GM12878 (cell line): ENCODE results near the gene GDI2. TPM values are rescaled to one million over a fixed set of nuclear protein-coding genes. Genes with fewer than 3 reads are reported as not detected.

Source experiments
- BCLAF1 ChIP-seq: fragments of 450-650 bp; IDR thresholded peaks from 2 replicates; pipeline ENCODE4 v1.6.1; 2017; ENCODE audit warnings: antibody characterized with exemption, mild to moderate bottlenecking, moderate library complexity
- E2F4 ChIP-seq: IDR thresholded peaks from 2 replicates; pipeline ENCODE4 v1.6.1; 2012; ENCODE audit warnings: low read depth, low read length, improper control_type of control experiment
- EED ChIP-seq: sonication (generic); IDR thresholded peaks from 2 replicates; pipeline ENCODE4 v1.6.1; 2016; ENCODE audit warnings: antibody characterized with exemption, low read depth
- FOS ChIP-seq: IDR thresholded peaks from 3 replicates; pipeline ENCODE4 v1.6.1; 2011; ENCODE audit warnings: borderline replicate concordance; ENCODE audit not compliant: insufficient read length; ENCODE audit errors: extremely low read depth
- YY1 ChIP-seq: IDR thresholded peaks from 2 replicates; pipeline ENCODE4 v1.6.1; 2011; ENCODE audit warnings: low read depth, mild to moderate bottlenecking, low read length
- ZBTB40 ChIP-seq: fragments of 450-650 bp; IDR thresholded peaks from 2 replicates; pipeline ENCODE4 v1.6.1; 2016; ENCODE audit warnings: mild to moderate bottlenecking, moderate library complexity, borderline replicate concordance
- ZNF384 ChIP-seq: IDR thresholded peaks from 2 replicates; pipeline ENCODE4 v1.6.1; 2012; ENCODE audit warnings: low read depth, mild to moderate bottlenecking, low read length, improper control_type of control experiment, borderline replicate concordance
- polyA plus RNA-seq, 11 experiments: library from polyadenylated mRNA; depleted of rRNA in 4 of 11; unstranded in 6 of 11; stranded (reverse) in 5 of 11; fragments of >200 nt; fragmentation: Nextera tagmentation in 4 of 11; fragmentation: Illumina TruSeq in 1 of 11; extraction: Ambion mirVana in 4 of 11; extraction: Trizol in 1 of 11; gene quantifications; 1 replicate in 1 of 11; 2 replicates in 10 of 11; pipeline versions ENCODE4 v1.2.1 to v1.2.3, GENCODE V29; 2011 to 2016; ENCODE audit warnings: inconsistent platforms in 2 of 11, missing spikeins in 2 of 11, low read depth in 1 of 11
- total RNA-seq, 4 experiments: library from RNA; depleted of rRNA in 3 of 4; stranded (reverse); fragments of >200 nt in 3 of 4; fragmentation: Illumina TruSeq in 1 of 4; extraction: Trizol in 1 of 4; gene quantifications; 2 replicates each; pipeline versions ENCODE4 v1.2.1 to v1.2.3, GENCODE V29; 2013 to 2021
- TF ChIP-seq, protein P1 (sequence below): fragments of 450-650 bp; IDR thresholded peaks from 2 replicates; pipeline ENCODE4 v1.6.1; 2018; ENCODE audit warnings: borderline replicate concordance, mild to moderate bottlenecking; ENCODE audit not compliant: partially characterized antibody
- TF ChIP-seq, protein P2 (sequence below), 3 experiments: IDR thresholded peaks in 2 of 3; conservative IDR thresholded peaks in 1 of 3; 2 replicates each; pipeline ENCODE4 v1.5.1; 2011; ENCODE audit warnings: low read depth in 3 of 3, low read length in 3 of 3, mild to moderate bottlenecking in 3 of 3, control low read depth in 2 of 3, moderate library complexity in 2 of 3, inconsistent platforms in 1 of 3, mixed read lengths in 1 of 3; ENCODE audit not compliant: control insufficient read depth in 2 of 3, insufficient read depth in 1 of 3; ENCODE audit errors: extremely low read depth in 1 of 3

GDI2 gene
- total and polyA plus RNA-seq, 10 of the 15 experiments (the other 5 are each of a cell fraction or from before 2014, with no cell fraction given) = 261 to 395 (median 276) TPM

DNA sequence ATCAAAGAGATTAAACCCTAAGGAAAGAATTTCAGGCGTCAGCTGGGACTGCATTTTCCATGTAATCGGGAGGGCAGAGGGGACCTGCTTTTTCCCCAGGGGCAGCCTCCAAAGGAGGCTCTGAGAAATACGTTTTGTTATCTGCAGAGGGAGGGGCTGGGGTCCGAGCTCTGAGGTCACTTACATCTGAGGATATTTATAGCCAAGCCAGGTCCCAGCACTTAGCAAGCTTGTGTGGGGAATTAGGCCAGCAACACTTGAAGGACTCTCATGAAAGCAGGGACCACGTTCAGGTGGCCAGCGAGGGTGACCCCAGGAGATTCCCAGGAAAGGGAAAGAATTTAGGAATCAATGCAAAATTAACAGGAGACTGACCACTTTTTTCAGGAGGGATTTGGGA is 20.6 kb upstream of the GDI2 start (continued):
- TF ChIP-seq BCLAF1 (no peak), ZBTB40 (no peak), ZNF384 (no peak), E2F4 (no peak), EED (no peak), FOS (no peak), YY1 (no peak)
- TF ChIP-seq, protein P1, sequence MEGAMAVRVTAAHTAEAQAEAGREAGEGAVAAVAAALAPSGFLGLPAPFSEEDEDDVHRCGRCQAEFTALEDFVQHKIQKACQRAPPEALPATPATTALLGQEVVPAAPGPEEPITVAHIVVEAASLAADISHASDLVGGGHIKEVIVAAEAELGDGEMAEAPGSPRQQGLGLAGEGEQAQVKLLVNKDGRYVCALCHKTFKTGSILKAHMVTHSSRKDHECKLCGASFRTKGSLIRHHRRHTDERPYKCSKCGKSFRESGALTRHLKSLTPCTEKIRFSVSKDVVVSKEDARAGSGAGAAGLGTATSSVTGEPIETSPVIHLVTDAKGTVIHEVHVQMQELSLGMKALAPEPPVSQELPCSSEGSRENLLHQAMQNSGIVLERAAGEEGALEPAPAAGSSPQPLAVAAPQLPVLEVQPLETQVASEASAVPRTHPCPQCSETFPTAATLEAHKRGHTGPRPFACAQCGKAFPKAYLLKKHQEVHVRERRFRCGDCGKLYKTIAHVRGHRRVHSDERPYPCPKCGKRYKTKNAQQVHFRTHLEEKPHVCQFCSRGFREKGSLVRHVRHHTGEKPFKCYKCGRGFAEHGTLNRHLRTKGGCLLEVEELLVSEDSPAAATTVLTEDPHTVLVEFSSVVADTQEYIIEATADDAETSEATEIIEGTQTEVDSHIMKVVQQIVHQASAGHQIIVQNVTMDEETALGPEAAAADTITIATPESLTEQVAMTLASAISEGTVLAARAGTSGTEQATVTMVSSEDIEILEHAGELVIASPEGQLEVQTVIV = no peak
- TF ChIP-seq, protein P2, sequence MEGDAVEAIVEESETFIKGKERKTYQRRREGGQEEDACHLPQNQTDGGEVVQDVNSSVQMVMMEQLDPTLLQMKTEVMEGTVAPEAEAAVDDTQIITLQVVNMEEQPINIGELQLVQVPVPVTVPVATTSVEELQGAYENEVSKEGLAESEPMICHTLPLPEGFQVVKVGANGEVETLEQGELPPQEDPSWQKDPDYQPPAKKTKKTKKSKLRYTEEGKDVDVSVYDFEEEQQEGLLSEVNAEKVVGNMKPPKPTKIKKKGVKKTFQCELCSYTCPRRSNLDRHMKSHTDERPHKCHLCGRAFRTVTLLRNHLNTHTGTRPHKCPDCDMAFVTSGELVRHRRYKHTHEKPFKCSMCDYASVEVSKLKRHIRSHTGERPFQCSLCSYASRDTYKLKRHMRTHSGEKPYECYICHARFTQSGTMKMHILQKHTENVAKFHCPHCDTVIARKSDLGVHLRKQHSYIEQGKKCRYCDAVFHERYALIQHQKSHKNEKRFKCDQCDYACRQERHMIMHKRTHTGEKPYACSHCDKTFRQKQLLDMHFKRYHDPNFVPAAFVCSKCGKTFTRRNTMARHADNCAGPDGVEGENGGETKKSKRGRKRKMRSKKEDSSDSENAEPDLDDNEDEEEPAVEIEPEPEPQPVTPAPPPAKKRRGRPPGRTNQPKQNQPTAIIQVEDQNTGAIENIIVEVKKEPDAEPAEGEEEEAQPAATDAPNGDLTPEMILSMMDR (IDR thresholded peaks at IDR 0.05 in 2 of 3, conservative IDR thresholded peaks at IDR 0.05 in 1 of 3; ENCODE audit: control insufficient read depth in 2 of 3, extremely low read depth in 1 of 3, insufficient read depth in 1 of 3, low read depth in 3 of 3, low read length in 3 of 3) = no peak
